HG03575 (cell line): Measurements from ENCODE around the gene C19orf33.
"Not testable (repeated sequence)": the region's sequence is repeated elsewhere in the genome, so short reads cannot be mapped to it uniquely, and the experiment has no call there.

ENCODE experiments used
- ATAC-seq: cut with Tn5 transposase; IDR thresholded peaks from one replicate; pipeline ENCODE4 v1.9.1; 2021; ENCODE audit not compliant: unreplicated experiment, insufficient number of reproducible peaks, low FRiP score; ENCODE audit errors: extremely low read depth

The C19orf33 gene

DNA sequence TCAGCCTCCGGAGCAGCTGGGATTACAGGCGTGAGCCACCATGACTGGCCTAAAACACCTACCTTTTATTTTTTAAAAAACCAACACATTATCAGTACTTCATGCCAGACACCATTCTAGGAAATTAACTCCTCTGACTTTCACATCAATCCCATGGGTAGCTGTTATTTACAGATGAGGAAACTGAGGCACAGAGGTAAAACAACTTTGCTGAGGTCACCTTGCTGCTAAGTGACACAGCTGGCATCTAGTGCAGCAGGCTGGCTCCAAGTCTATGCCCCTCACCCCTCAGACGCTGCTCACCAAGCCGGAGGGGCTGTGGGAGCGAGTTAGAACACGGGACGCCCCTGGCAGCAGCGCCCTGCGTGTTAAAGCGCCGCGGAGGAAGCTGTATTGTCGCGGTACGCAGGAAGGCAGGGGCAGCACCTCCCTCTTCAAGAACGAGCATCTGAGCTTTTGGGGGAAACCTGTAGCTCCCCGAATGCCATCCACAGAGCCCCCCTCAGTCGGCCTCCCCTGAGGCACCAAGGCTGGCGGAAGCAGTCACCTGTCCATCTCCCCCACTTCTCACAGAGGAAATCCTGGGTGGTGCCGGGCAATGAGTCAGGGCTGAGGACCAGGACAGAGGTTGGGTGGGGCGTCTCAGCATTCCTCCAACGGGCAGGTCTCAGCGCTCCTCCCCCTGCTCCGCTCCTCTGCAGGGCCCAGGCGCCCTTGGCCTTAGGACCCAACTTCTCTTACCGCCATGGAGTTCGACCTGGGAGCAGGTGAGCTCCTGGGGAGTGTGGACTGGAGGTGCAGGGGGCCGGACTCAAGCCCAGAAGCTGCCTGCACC, at the start of gene C19orf33:
Gene C19orf33 (plus strand): TSS at position 735 of the 835 bp plus-strand sequence. CDS start 11 bp downstream, at position 746.
- no peak for ATAC-seq

DNA sequence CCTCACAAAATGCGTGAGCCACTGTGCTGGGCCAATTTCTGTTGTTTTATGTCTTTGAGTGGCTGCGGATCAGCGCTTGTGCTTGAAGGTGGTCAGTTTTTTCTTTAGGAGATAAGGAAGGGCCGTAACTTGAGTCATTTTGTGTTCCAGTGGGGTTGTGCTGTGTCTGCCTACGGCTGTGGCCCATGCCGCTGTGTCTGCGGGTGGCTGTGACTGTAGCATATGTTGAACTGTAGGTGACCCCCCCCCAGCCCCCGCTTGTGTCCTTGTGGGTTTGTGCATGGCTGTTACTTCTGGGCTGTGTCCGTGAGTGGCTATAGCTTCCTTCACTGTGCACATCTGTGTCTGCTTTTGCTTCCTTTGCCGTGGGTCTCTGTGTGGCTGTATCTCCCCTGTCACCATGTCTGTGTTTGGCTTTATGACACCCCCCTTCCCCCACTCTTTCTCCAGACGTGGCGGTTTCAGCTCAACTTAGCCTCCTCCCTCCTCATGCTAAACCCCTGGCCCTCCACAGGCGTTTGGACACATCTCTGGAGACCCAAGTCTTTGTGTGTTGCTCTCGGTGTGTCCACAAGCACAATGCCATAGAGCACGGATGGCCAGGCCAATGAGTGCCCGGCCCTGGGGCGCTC, 48.6 kb upstream of the C19orf33 start:
- no peak for ATAC-seq

DNA sequence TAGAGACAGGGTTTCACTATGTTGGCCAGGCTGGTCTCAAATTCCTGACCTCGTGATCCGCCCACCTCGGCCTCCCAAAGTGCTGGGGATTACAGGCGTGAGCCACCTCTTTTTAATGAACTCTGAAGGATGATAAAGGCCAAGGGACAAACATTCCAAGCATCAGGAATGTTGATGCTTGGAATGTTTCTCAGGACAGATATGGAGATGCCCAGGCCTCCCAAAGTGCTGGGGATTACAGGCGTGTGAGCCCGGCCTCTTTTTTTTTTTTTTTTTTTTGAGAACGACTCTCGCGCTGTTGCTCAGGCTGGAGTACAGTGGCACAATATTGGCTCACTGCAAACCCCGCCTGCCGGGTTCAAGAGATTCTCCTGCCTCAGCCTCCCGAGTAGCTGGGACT, 42.1 kb upstream of the C19orf33 start:
- not testable (repeated sequence) for ATAC-seq

DNA sequence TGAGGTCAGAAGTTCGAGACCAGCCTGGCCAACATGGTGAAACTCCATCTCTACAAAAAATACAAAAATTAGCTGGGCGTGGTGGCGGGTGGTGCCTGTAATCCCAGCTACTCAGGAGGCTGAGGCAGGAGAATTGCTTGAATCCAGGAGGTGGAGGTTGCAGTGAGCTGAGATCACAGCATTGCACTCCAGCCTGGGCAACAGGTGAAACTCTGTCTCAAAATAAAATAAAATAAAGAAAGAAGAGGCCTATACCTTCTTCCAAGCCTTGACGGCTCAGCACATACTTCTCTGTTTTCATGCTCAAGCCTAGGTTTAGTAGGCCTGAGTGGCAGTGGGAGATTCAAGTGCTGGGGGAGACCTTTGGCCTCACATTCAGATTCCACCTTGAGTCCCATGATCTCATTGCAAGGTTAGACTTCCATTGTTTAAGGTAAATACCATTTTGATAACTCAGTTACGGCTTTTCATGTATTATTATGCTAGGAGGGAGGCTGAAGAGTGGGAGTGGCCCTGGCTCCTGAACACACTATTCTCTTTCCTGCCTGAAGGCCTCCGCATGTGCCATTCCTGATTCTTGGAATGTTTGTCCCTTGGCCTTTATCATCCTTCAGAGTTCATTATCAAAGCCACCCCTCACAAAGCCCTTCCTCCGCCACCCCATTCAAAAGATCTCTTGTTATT, 41.3 kb upstream of the C19orf33 start:
- no peak for ATAC-seq

DNA sequence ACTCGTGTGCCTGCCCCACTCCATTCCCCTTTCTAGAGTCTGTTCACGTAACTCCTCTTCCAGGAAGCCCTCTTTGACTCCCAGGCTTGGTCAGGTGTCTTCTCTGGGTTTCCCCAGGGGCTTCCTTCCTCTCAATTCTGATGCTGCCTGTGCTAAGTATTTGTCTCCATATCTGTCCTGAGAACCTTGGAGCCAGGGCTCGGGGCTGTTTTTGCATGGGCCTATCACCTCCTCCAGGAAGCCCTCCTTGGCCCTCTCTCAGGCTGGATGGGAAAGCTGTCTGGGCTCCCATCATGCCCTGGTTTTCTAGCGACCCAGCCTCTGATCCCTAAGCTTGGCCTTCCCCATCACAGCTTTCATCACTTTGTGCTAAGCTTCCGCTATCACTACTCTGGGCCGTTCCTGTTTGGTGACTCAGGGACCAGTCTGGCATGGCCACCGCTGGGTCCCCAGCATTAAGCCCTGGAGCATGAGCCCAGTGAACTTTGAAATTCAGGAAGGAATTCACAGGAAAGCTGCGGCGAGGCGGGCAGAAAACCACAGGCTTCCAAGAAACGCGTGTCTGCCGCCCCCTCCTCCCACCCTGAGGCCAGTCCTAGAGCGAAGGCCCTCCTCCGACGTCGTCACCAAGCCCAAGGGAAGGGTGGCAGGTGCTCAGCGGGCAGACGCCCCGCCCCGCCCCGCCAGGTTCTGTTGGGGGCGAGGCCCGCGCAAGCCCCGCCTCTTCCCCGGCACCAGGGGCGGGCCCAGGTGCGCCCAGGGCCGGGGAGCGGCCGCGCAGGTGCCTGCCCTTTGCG, 40.2 kb upstream of the C19orf33 start:
- ATAC-seq: no peak

DNA sequence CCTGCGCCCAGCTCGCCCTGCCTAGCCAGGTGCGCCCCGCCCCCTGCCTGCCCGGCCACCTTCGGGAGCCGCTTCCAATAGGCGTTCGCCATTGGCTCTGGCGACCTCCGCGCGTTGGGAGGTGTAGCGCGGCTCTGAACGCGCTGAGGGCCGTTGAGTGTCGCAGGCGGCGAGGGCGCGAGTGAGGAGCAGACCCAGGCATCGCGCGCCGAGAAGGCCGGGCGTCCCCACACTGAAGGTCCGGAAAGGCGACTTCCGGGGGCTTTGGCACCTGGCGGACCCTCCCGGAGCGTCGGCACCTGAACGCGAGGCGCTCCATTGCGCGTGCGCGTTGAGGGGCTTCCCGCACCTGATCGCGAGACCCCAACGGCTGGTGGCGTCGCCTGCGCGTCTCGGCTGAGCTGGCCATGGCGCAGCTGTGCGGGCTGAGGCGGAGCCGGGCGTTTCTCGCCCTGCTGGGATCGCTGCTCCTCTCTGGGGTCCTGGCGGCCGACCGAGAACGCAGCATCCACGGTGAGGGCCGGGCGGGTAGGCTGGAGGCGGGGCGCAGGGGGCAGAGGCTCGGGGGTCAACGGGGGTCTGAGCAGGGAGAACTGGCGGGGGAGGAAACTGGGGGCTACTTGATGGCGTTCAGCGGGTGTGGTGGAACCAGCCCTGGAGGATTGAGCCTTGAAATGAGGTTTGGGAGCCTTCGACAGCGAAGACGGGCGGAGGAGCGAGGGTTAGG, 39.4 kb upstream of the C19orf33 start, which contains the start of gene SPINT2:
Gene SPINT2 (plus strand): TSS at position 88 of the 727 bp plus-strand sequence. CDS start 320 bp downstream, at position 408.
- no peak for ATAC-seq

DNA sequence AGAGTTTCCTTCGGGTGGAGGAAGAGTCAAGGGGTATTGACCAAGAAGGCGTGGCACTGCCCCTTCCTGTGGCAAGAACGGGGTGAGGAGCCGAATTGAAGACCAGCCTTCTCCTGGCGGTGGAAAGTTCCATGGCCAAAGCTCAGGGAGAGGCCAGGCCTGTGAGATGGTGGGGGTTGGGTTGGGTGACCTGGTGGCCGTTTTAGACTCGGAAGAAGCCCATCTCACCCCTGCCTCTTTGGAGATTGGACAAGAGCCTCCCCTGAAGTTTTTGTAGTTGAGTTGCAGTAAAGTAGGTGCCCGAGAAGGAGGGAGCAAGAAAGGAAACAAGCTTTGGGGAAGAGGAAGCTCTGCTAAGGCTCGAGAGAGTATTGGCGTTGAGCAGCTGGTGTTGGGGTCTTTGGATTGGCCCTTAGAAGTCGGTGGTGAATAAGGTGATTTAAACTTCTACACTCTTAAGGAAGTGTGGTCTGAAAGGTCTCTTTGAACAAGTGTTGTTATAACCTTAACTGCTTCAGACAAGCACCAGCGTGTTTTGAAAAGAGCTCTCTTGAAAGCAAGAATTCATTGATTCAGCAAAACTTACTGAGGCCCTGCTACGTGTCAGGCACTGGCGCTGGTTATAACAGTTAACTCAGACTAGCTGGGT, 38.7 kb upstream of the C19orf33 start:
- no peak for ATAC-seq

DNA sequence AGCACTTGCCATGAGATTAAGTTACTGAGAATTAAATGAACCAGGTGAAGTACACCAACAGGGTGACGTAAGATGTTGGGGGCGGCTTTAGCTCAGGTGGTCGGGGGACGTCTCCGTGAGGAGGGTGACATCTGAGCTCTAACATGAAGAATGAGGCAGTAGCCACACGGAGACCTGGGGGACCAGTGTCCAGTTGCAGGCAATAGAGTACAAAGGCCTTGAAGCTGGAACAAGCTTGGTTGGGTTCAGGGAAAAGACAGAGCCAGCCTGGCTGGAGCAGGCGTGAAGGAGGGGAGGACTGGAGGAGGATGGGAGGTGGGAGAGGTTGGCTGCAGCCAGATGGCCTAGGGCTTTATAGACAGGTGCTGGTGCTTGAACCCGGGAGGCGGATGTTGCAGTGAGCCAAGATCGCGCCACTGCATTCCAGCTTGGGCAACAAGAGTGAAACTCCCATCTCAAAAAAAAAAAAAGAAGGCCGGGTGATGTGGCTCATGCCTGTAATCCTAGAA, 38.1 kb upstream of the C19orf33 start:
- ATAC-seq: no peak

DNA sequence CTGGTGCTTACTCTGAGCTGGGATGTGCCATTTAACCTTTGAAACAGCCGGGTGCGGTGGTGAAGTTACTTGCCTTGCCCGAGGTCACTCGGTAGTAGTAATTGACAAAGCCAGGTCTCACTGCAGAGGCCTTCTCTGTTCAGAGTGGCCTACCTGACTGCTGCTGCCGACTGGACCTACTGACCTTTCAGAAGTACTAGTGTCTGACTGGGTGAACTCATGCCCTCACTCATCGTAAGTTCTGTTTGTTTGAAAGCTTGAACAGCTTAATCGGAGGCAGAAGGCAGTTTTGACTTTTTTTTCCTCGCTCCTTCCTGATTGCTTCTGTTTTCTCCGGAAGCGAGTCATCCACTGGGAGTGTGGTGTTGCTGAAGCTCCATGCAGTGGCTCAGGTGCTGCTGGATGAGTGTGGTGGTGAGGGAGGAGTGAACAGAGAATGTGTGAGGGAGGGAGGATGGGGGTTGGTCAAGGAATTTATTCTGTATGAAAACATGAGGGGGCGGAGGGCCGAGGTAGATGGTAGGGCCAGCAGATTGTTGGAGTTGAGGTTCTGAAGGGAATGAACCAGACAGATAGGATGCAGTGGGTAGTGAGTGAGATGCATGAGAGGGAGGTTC, 37.0 kb upstream of the C19orf33 start:
- ATAC-seq: no peak

DNA sequence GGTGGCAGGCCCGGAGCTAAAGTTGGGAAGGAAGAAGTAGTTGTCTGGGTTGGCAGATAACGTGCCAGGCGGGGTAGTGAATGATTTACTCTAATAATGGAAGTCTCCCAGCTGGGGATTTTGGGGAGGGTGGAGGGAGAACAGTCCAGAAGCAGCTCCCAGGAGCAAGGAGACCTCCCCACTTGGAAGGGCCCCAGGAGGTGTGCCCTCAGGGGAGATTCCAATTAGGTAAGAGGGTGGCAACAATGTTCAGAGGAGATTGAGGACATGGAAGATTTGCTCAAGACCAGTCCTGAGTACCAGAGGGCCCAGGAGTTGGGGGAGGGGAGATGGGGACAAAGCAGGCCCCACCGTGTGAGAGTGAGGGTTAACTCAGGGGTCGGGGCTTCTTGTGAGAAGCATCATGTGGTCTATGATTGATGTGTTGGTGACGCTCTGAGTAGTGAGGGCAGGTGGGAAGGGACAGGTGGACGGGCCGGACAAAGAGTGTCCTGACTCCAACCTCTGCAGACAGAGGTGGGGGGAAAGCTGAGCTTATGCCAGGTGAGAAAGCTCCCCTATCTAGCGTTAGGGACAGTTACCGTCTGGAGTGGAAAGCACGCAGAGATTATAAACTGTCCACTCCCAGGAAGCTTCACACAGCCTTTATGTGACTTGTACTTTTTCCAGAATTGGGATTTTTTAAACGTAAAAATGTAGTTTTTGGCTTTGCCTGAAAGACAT, 36.1 kb upstream of the C19orf33 start:
- no peak for ATAC-seq

DNA sequence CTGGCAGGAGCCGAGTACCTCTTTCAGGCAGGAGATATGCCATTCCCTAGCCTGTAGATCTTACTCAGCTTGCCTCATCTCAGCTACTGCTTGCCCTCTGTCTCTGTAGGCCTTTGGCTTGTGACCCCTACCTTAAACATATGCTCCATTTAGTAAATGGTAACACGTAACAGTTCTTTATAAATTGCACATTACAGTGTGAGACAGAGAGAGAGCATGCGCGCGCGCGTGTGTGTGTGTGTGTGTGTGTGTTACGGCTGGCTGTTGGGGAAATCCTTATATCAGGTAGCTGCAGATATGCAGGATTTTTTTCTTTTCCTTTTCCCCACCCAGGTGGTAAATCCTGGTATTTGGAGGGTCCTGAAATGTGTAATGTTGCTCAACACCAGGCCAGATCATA, 35.5 kb upstream of the C19orf33 start:
- no peak for ATAC-seq

DNA sequence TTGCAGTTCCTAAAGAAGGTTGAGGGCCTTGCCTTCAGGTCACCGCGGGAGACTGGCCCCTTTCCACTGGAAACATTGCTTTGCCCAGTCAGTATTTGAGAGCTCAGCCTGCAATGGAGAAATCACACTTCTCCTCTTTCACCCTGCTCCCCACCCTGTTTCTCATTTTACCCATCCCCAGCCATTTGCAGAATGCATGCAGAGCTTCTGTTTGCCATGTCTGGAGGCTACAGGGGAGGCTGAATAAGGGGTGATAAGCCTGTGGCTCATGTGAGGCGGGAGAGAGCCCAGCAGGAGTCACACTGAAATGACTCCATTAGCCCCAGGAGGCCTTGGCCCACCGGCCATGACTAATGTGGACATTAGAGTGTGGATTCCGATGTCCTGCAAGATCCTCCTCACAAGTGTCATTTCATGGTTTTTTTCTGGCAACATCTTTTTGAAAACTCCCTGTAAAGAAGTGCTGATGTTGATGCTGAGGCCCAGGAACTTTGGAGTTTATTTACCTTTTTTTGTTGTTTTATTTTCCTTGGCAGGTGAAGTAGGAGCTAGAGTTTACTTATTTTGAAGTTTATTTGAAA, 33.4 kb upstream of the C19orf33 start:
- no peak for ATAC-seq

DNA sequence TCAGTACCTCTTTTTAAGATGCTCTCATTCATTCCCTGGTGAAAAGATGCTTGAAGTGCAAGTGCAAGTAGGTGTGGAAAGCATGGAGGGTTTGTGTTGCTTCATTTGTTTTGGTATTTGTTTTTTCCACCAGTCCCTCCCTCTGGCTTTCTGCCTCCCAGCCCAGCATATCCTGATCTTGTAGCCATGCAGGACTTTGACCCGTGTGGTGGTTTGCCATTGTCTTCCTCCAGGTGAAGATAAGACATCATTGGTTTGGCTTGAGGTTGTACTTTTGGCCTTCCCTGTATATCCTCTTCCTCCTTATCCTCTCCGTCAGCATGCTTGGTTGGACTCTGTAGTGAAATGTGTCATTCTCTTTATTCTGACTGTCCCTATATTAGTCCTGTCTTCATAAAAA, 30.6 kb upstream of the C19orf33 start:
- ATAC-seq: no peak

DNA sequence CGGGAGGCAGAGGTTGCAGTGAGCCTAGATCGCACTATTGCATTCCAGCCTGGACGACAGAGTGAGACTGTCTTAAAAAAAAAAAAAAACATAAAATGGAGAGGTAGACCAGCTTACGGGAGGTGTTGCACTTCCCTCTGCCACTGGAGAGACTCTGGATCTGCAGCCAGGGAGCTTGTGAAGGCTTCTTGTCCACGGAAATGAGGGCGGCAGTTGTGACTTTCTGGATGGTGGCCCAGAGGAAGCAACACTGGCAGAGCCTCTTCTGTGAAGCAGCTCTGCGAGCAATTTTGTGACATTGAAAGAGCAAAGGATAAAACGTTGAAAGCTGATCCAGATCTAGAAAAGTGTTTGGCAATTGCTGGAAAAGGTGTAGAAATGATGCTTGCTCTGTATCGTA, 29.3 kb upstream of the C19orf33 start:
- no peak for ATAC-seq

DNA sequence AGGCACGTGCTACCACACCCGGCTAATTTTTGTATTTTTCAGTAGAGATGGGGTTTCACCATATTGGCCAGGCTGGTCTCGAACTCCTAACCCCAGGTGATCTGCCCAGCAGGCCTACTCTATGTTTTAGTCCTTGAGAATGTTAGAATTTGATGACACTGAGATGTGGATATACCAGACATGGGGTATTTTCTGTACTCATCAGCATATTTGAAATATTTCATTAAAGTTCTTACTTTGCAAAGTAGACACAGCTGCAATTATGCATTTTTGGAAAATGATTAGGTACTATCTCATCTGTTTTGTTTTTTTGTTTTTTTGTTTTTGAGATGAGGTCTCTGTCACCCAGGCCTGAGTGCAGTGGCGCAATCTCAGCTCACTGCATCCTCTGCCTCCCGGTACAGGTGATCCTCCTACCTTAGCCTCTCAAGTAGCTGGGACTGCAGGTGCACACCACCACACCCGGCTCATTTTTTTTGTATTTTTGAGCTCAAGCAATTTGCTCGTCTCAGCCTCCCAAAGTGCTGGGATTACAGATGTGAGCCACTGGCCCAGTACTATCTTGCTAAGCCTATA, 27.0 kb upstream of the C19orf33 start:
- ATAC-seq: no peak

DNA sequence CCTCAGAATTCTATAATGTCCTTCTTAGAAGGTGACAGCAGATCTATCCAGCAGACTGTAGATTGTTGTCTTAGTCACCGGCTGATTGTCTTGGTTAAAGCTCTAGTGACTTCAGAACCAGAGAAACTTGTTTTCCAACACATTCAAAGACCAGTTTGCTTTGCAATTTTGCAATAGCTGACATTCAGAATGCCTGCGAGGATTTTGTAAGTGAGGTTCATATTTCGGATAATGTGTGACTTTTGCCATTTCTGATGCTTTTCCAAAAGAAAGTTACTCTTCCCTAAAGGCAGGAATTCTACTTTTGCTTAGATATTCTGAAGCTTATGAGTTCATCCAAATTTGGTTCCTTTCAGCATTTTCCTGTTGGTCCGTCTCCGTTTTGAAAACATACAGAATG, 26.5 kb upstream of the C19orf33 start:
- no peak for ATAC-seq
